Lower lobe of right lung (tissue), 2 donors: ENCODE results near the gene PFKFB2. TPM values are rescaled to one million over a fixed set of nuclear protein-coding genes. Genes with fewer than 3 reads are reported as not detected.

Experiments used
- ATAC-seq, 2 donors: fragments of 200-7000 bp; cut with Tn5 transposase; one replicate each; pipeline ENCODE4 v1.9.1; 2020 to 2022; ENCODE audit warnings: mild to moderate bottlenecking in 2 of 2, moderate library complexity in 2 of 2
- DNase-seq: peaks from one replicate; pipeline ENCODE4 v3.0.0-alpha.2; 2020
- H3K27ac ChIP-seq: fragments of 200-600 bp; one replicate; pipeline ENCODE4 v1.8.0; 2022
- H3K27me3 ChIP-seq: fragments of 200-600 bp; one replicate; pipeline ENCODE4 v1.8.0; 2022; ENCODE audit warnings: low read depth
- H3K36me3 ChIP-seq: fragments of 200-600 bp; one replicate; pipeline ENCODE4 v1.8.0; 2022; ENCODE audit warnings: mild to moderate bottlenecking
- H3K4me1 ChIP-seq: fragments of 200-600 bp; one replicate; pipeline ENCODE4 v1.8.0; 2022
- H3K4me3 ChIP-seq: fragments of 200-600 bp; one replicate; pipeline ENCODE4 v1.8.0; 2022; ENCODE audit warnings: mild to moderate bottlenecking
- H3K9me3 ChIP-seq: fragments of 200-600 bp; one replicate; pipeline ENCODE4 v1.8.0; 2022
- CTCF ChIP-seq: fragments of 200-600 bp; IDR thresholded peaks from one replicate; pipeline ENCODE4 v1.8.0; 2022; ENCODE audit warnings: antibody characterized with exemption, mild to moderate bottlenecking
- intact Hi-C: fragments of 100-400 bp; cut with DNase I; formaldehyde crosslinking; loops from one replicate; pipeline ENCODE4 v1.11.0; 2022
- long read RNA-seq: library from polyadenylated mRNA; unstranded; transcript quantifications from one replicate; pipeline ENCODE4 v2.0.0, GENCODE V29; 2021
- total RNA-seq: library from RNA; stranded (reverse); fragmentation: NEBNext Ultra II Directional; extraction: Animal tissue kit (Norgen Biotek cat#: 25700); gene quantifications from one replicate; pipeline ENCODE4 v1.2.1, GENCODE V29; 2021
- donor health status: DM: no; HTN: yes; CAD: no; lungs with severe emphysema.

PFKFB2 gene
- total RNA-seq, result 41.5 TPM
- long read RNA-seq, full-length matches to known transcripts, result 12 of 37 reads
- long read RNA-seq, partial matches to known transcripts, result 3 of 37 reads
- long read RNA-seq, other reads (novel, unspliced or antisense), result 22 of 37 reads

DNA sequence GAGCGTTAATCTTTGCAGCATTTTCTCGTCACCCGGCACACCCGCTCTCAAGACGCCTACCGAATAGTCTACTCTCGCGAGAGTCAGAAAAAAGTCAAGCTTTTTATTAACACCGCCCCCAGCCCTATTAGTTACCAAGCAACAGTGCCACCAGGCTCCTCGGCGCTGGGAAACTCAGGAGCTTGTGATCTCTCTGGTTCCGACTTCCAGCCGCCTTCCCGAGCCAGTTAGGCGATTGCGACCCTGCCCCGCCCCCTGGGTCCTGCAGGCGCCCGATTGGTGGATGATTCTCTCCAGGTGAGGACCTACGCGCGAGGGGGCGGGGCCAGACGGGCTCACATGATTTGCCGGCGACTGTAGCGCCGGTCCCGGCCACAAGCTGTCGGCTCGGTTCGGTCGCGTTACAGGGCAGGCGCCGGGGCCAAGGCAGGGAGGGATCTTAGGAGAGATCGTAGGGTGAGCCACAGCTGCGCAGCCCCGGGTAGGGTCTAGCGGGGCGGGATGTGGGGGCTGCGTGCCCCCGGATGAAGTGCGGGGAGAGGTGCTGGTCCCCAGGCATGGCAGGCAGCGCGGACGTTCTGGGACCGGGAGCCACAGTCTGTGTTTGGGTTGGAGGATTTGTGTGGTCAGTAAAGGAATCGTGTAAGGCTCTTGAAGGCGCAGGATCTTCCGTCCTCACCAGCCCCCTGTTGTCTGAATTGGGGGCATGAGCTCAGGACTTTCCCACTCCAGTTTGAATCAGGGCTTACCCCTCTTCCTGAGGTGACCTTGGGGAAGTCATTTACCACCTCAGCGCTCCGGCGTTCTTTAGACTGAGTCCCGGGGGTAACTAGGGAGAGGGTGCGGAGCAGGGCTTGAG is at the start of gene PFKFB2:
PFKFB2 (plus strand) TSS at position 365 of the 859 bp plus-strand sequence. CDS start 1,443 bp downstream, outside the sequence.
- Histone ChIP-seq H3K4me1 (peaks cover 43% of the 10 kb centered on the region), H3K36me3 (peaks cover 14% of the 10 kb centered on the region), H3K27me3 (no peaks in the 10 kb centered on the region), H3K4me3 (peak within 1 kb of the TSS; percentile 74), H3K9me3 (no peaks in the 10 kb centered on the region), H3K27ac (peak within 1 kb of the TSS; percentile 92)
- ATAC-seq (peak; percentile 91 to 96), DNase-seq (peak; percentile 99)
- intact Hi-C loops, result no loop called here
- peak; percentile 32 for TF ChIP-seq CTCF

DNA sequence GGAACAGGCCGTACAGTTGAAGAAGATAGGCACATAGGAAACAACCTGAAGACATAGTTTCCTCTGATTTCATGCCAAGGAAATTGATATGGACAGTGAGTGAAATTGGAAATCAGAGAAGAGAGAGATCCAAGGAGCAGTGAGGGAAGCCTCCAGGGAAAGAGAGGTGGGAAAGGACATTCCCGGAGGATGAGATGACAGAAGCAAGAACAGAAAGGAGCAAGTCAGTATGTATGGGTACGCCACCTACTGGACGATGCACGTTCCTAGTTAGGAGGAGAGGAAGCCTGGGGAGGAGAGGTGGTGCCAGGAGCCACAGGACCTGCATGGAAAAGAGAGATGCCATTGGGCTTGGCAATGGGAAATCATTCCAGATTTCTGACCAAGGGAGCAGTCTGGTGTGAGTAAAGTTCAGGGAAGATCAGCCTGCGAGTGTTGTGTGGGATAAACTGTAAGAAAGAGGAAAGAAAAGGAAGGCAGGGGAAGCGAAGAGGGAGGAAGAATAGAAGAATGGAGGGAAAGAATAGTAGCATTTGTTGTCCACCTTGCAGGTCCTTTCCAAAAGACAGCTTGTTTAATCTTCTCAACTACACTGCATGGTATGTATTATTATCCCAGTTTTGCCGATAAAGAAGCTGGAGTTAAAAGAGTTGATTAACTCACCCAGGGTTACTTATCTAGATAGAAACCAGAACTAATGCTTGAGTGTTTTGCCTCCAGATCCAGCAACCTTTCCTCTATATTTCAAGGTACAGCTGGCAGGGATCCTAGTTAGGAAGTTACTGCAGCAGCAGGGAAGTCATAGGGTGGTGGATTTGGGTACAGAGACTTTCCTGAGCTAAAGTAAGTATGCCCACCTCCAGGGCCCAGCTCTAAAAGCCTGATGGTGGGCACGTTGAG is 47.9 kb upstream of the PFKFB2 start:
- Histone ChIP-seq H3K4me1 (peaks cover 37% of the 10 kb centered on the region), H3K27me3 (no peaks in the 10 kb centered on the region), H3K4me3 (no peak overlapping the region), H3K9me3 (no peaks in the 10 kb centered on the region), H3K27ac (peak overlapping the region; percentile 72), H3K36me3 (no peaks in the 10 kb centered on the region)
- ATAC-seq (peak; percentile 38 to 42), DNase-seq (peak; percentile 64)
- peak; percentile 70 for TF ChIP-seq CTCF
- intact Hi-C loops, result no loop called here

DNA sequence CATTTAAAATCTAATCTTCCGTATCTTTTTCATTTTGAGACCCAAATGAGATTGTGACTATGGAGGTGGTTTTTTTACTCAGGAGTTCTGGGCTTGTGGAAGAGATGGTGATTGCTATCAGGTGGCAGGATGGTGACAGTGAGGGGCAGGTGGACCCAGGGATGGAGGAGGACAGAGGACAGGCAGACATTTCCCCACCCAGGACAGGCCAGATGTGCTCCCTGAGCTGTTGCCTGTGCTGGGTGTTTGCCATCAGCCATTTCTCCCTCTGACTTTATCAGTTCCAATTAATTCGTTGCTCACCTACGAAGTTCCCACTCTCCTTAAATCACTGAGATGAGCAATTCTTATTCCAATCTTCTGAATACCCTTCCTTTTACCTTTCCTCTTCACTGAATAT is 47.0 kb upstream of the PFKFB2 start:
- Histone ChIP-seq H3K27ac (peak overlapping the region; percentile 72), H3K4me1 (peaks cover 41% of the 10 kb centered on the region), H3K9me3 (no peaks in the 10 kb centered on the region), H3K36me3 (no peaks in the 10 kb centered on the region), H3K4me3 (no peak overlapping the region), H3K27me3 (no peaks in the 10 kb centered on the region)
- TF ChIP-seq CTCF, result no peak
- ATAC-seq (no peak), DNase-seq (no peak)
- intact Hi-C loops, result no loop called here

GRCh38 chr1:207006914-207007313 is 46.2 kb upstream of the PFKFB2 start:
- Histone ChIP-seq H3K4me3 (no peak overlapping the region), H3K36me3 (no peaks in the 10 kb centered on the region), H3K9me3 (no peaks in the 10 kb centered on the region), H3K27ac (peak overlapping the region; percentile 72), H3K27me3 (no peaks in the 10 kb centered on the region), H3K4me1 (peaks cover 42% of the 10 kb centered on the region)
- DNase-seq (no peak), ATAC-seq (no peak)
- no peak for TF ChIP-seq CTCF
- intact Hi-C loops, result no loop called here

DNA sequence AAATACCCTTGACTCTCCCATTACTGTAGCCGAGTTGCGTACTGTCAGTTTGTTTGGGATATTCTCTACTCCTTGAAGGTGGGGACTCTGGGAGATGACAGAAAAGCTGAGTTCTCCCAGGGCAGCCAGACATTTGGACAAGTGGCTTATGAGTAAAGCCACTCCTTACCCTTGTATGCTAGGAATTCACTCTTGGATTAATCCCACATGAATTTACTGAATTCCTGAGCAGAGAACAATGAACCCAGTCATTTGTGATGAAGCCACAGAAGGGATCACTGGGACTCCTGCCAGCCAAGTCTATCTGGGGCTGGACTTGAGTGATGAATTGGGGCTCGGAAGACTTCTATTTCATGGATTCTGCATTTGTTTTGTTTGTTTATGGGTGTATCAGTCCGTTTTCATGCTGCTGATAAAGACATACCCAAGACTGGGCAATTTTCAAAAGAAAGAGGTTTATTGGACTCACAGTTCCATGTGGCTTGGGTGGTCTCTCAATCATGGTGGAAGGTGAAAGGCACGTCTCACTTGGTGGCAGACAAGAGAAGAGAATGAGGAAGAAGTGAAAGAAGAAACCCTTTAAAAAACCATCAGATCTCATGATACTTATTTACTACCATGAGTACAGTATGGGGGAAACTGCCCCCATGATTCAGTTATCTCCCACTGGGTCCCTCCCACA is 45.6 kb upstream of the PFKFB2 start:
- H3K27ac ChIP-seq, result peak overlapping the region; percentile 72
- intact Hi-C loops, result no loop called here
- peak; percentile 53 to 56 for ATAC-seq

More for the DNA sequence above, 45.6 kb upstream of the PFKFB2 start:
- DNase-seq, result peak; percentile 59
- peaks cover 40% of the 10 kb centered on the region for H3K4me1 ChIP-seq
- no peak for TF ChIP-seq CTCF
- H3K9me3 ChIP-seq, result no peaks in the 10 kb centered on the region
- no peak overlapping the region for H3K4me3 ChIP-seq
- no peaks in the 10 kb centered on the region for H3K27me3 ChIP-seq
- no peaks in the 10 kb centered on the region for H3K36me3 ChIP-seq
